GM19351 (cell line): ENCODE results near the gene FBXL7.

Experiments used
- ATAC-seq: cut with Tn5 transposase; IDR thresholded peaks from one replicate; pipeline ENCODE4 v1.9.1; 2021; ENCODE audit warnings: mild to moderate bottlenecking, moderate library complexity; ENCODE audit not compliant: unreplicated experiment

Gene FBXL7

GRCh38 chr5:15932066-15932465, 432.1 kb downstream of the FBXL7 start:
- no peak for ATAC-seq

DNA sequence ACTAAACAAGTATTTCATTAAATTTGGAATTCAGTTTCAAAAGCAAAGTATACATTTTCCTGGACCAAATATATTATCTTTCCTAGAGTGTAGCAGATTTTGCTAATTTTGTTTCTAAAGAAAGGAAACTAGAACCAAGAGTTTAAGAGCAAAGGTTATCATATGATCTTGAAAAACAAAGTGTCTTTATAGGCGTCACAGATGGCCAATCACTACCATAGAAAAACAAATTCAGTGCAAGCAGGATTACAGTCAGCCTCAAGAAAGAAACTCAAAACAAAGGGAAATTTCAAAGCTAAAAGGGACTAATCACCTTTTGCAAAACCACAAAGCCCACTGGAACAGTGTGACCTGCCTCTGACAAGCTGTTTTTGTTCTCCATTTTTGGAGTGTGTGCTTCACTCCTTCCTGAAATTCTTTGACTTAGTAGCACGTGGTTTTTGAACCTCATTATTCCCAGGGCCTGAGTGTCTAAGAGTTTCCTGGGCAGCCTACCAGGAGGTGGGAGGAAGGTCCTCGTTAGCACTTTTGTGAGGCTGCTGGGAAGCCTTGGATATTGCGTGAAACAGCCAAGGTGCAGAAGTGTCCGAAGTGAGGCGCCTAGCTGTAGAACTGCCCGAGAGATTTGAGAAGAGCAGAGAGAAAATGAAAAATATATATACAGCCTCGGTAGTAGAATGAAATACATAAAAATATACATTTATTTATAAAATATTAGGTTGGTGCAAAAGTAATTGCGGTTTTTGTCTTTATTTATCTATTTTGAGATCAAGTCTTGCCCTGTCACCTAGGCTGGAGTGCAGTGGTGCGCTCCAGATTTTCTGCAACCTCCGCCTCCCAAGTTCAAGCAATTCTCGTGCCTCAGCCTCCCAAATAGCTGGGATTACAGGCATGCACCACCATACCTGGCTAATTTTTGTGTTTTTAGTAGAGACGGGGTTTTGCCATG, 433.6 kb downstream of the FBXL7 start:
- ATAC-seq: no peak

- ATAC-seq: no peak
Measured at GRCh38 chr5:15936505-15937245, 436.7 kb downstream of the FBXL7 start.

DNA sequence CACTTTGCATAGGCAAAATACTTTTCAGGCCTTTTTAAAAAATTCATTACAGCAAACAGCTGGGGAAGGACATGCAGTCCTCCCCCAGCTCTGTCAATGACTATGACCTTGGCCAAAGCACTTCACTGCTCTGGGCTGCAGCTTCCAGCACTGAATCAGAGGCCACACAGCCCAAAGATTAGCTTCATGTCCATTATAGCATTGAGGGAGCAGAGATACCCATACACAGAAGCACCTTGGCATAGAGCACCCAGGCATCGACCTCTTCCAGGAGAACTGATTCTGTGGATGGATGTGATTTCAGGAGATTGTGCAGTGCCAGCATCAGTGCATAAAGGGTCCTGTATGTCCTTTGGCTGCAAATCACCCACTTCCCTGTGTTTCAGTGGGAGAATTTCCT, 437.7 kb downstream of the FBXL7 start:
- no peak for ATAC-seq

DNA sequence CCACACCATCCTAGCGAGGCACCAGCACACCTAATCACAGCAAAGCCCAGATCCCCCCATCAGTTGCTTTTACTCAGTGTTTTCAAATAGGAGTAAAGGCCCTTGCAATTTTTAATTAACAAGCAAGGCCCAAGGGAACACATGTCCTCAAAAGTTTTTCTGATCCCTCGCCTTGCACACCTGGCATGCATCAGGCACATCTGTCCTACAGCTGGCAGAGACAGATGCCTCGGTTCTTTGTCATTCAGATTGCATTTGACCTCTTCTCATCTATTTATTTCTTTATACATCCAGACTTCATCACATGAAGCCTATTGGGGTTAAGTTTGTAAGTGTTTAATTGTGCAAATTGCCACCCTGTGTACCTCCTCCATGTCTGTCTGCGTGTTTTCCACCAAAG, 438.2 kb downstream of the FBXL7 start:
- ATAC-seq: no peak

- no peak for ATAC-seq
Measured at GRCh38 chr5:15938961-15939360, 439.0 kb downstream of the FBXL7 start.

DNA sequence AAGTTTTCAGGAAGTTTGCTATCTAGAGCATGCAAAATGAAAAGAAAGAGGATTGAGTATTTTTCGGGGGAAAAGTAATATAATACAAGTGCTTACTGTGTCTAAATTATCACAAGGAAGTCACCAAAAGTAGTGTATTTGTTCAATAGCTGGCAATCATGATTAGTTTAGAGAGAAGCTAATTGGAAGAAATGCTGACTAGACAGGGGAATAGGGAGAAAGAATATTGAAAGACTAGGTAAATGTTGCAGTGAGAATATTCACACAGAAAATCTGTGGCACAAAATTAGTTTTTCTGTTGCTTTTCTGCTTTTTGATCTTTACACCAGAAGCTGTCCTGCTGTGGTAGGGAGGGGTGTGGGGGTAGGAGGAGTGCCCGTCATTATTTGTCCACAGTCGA, 440.9 kb downstream of the FBXL7 start:
- ATAC-seq: no peak

DNA sequence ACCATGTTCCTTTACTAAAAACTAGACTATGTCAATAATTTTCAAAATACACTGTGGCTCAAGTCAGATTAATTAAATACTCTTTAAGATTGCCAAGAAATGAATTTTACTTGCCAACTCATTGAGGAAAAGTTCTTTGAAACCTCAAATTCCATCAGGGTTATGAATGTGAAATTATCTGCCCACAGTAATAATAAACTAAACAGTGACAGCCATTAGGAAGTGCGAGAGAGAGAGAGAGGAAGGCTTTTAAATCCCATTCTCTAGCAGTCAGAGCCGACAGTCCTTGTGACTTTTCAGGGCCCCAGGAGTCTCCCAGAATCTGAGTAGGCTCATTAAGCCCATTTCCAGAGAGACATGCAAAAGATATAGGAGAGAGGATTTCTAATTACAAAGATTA, 443.5 kb downstream of the FBXL7 start:
- ATAC-seq: no peak

DNA sequence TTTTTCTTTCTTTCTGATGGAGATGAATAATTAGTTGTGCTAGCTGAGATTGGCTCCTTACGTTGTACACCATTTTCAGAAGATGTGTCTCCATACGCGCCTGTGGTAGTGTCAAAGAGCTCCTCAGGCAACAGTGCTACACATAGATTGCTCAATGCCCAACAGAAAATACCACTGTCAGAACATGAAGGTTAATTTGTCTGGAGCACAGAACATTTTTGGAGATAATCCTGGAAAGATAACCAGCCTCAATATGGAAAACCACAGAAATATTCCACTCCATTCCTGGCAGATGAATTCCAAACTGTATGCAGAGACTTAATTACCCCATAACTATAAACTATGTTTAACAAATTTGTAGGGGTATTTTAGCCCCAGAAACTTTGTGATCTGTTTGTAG, 446.0 kb downstream of the FBXL7 start:
- no peak for ATAC-seq

DNA sequence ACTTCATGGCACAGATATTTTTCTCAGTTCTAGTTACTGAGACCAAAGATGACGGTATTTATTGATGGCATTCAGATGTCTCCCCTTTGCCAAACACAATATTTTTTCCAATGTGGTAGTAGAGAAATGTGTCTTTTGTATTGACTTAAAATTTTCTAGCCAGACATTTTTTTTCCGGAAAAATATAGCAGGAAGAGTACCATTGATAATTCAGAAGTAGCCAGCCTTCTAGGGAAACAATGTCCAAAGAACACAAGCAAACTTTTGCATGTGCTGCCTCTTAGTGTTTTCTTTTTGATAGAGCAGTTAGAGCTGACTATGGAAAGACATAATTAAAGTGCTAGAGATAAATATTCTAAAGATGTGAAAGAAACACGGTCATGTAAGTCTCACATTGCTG, 448.2 kb downstream of the FBXL7 start:
- ATAC-seq: no peak

GRCh38 chr5:15951126-15951525, 451.1 kb downstream of the FBXL7 start:
- no peak for ATAC-seq

DNA sequence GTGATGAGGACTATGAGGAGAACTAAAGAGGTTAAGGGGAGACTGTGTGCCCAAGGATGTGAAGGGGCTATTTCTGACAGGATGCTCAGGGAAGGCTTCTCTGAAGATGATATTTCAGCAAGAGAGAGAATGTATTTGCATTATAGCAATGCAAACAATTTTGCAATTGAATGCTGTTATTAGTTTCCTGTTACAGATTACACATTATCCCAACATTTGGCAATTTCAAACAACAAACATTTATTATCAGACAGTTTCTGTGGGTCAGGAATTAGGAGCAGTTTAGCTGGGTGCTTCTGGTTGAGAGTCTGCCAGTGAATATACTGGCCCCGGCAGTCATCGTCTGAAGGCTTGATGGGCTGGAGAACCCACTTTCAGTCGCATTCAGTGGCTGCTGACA, 451.6 kb downstream of the FBXL7 start:
- no peak for ATAC-seq

DNA sequence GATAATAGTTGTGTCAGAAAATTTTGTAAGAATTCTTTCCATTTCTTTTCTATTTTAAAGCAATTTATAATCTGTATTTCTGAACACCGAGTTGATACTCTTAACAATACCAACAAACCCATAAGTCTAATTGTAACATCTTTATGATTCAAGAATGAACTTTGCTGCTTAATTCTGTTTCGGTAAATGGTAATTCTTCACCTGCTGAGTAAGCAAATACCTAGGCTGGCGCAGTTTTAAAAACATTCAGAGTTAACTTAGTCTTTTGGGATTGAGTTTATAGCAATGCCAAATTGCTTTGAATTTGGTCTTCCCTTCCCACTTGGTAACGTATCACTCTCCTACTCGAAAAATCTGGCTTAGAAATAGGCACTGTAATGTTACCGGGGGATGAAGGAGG, 456.6 kb downstream of the FBXL7 start:
- ATAC-seq: no peak

- ATAC-seq: no peak
Measured at GRCh38 chr5:15957124-15957523, 457.1 kb downstream of the FBXL7 start.

GRCh38 chr5:15959370-15960164, 459.6 kb downstream of the FBXL7 start:
- no peak for ATAC-seq

GRCh38 chr5:15966066-15966640, 466.2 kb downstream of the FBXL7 start:
- ATAC-seq: no peak

DNA sequence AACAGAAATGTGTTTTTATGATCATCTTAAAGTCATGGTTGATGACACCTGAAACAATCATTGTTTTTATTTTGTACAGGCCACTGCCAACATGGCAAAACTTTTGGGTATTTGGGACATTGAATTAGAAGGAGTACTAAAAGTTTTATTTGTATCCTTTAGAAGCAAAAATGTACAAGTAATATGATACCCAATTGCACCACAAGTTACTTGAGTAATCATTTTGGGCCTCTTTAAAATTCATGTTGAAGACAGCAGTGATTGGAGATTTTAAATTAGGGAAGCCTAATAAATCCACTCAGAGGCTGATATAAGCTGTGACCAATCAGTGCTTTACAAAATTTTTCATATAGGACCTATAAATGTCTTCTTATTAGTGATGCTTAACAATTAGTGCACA, 466.7 kb downstream of the FBXL7 start:
- no peak for ATAC-seq

- no peak for ATAC-seq
Measured at GRCh38 chr5:15968993-15969392, 469.0 kb downstream of the FBXL7 start.

DNA sequence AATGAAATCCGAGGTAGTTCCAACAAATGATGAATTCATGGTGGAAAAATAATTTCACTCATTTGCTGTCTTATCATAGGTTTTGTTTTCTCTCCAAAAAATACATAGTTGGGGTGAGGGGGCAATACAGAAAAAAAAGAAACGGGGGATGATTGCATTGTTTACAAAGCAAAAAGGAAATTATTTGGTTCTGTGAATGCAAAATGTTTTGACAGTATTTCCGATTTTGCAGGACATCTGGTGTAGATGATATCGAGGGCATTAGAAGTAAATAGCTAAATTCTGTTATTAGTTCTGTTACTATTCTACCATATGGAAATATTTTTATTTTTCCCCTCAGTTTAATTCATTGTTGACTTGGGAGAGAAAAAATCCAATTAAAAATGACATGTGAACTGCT, 477.9 kb downstream of the FBXL7 start:
- ATAC-seq: no peak

DNA sequence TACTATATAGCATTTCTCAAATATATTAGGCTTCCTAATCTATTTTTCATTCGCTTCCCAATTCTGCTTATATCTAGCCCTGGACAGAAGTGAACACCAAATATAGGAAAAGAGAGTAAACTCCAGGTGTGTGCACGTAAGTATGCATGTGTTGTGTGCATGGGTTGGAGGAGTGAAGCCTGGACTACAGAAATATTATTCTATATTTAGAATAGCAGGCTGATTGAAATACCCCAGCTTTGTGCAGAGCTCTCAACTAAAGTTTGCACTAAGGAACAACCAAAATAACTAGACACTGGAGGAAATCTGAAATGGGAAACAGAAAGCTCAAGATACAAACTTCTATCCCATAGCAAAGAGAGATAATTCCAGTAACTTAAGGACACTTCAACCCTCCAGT, 480.9 kb downstream of the FBXL7 start:
- no peak for ATAC-seq

DNA sequence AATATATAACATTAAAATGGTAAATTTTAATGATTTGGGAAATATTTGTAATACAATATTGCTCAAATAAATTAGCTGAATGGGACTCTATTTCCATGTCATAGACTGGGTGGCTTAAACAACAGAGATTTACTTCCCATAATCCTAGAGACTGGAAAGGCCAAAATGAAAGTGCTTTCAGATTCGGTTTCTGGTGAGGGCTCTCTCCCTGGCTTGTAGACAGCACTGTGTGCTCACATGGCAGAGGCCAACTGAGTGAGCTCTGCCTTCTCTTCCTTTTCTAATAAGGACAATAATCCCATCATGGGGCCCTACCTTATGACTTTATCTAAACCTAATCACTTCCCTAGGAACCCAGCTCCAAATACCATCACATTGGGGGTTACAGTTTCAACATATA, 483.4 kb downstream of the FBXL7 start:
- ATAC-seq: no peak
